Measurements from ENCODE around the gene WIPF1. TPM values are rescaled to one million over a fixed set of nuclear protein-coding genes. Genes with fewer than 3 reads are reported as not detected.
A peak's percentile ranks its signal among the peaks of the same experiment; 100 is the strongest.

WIPF1 gene
- total and polyA plus RNA-seq, 2 of the 13 experiments (the other 11 are each of a cell fraction or from before 2014, with no cell fraction given), result 0.01 TPM; not detected in 1

- CTCF ChIA-PET (ENCODE audit: low intra/inter-chr PET ratio, low total read pairs), result no interaction called here
- H3K4me3 ChIP-seq (replicated peaks in 1 of 3; ENCODE audit: insufficient read depth in 1 of 3, low read depth in 2 of 3, low read length in 3 of 3), result no peak overlapping the region
- in situ Hi-C loops (cut with HindIII; ENCODE audit: extremely low pct_ligation_motif_present, low pct_unique_long_range_greater_than_20kb) (no loop called here), intact Hi-C loops (cut with micrococcal nuclease; ENCODE audit: unreplicated experiment) (no loop called here)
- no peaks in the 10 kb centered on the region for H4K20me1 ChIP-seq (ENCODE audit: insufficient read depth, low read length)
- no peaks in the 10 kb centered on the region for H3K79me2 ChIP-seq (ENCODE audit: insufficient read depth, low read length)
- H3K27me3 ChIP-seq (ENCODE audit: control insufficient read depth in 1 of 2, insufficient read depth in 2 of 2, low read length in 2 of 2), result peaks cover 0 to 4% of the 10 kb centered on the region in 2 experiments; a peak in 1 of 5 replicates
- no peaks in the 10 kb centered on the region for H3K9me3 ChIP-seq (ENCODE audit: low read length)
- POLR2A ChIA-PET, result no interaction called here
- no peak for DNase-seq (ENCODE audit: low spot score)
- no peaks in the 10 kb centered on the region for H3K36me3 ChIP-seq (replicated peaks in 1 of 2; ENCODE audit: control insufficient read depth in 1 of 2, insufficient read depth in 2 of 2, low read length in 2 of 2)
- H3K4me2 ChIP-seq (ENCODE audit: low read depth, low read length), result no peak overlapping the region
- ATAC-seq, result peak; percentile 50; the same call in 2 of the 3 replicates
- WGBS (ENCODE audit: low lambda C conversion rate), result 17% methylated on average over 6 of the region's 6 CpGs
- H3K9ac ChIP-seq (ENCODE audit: insufficient read depth, low read depth, low read length), result no peak overlapping the region
- no peaks in the 10 kb centered on the region for H3K4me1 ChIP-seq (ENCODE audit: insufficient read depth, low read length)
- no peak overlapping the region for H2AFZ ChIP-seq (ENCODE audit: low read length)
- no peak overlapping the region for H3K27ac ChIP-seq (ENCODE audit: extremely low read length, insufficient read depth, low read length)
- BruUV-seq (replicated peaks), result no TSS peak
- no peak for FAIRE-seq
- TF ChIP-seq CEBPB (IDR thresholded peaks at IDR 0.05; ENCODE audit: borderline replicate concordance, low read depth, low read length) (0 out of 2 replicates have a peak, but pooled peaks have one; percentile 17), ZBTB46 (CRISPR knock-in tag; IDR thresholded peaks at IDR 0.05; ENCODE audit: borderline replicate concordance) (no peak)
Measured at GRCh38 chr2:174573621-174574081, 24.0 kb downstream of the WIPF1 start.

GRCh38 chr2:174572556-174572955 is 25.0 kb downstream of the WIPF1 start:
- POLR2A ChIA-PET, result no interaction called here
- no peaks in the 10 kb centered on the region for H3K79me2 ChIP-seq (ENCODE audit: insufficient read depth, low read length)
- H3K4me2 ChIP-seq (ENCODE audit: low read depth, low read length), result no peak overlapping the region
- no TSS peak for BruUV-seq (replicated peaks)
- no peaks in the 10 kb centered on the region for H3K4me1 ChIP-seq (ENCODE audit: insufficient read depth, low read length)
- no peaks in the 10 kb centered on the region for H3K9me3 ChIP-seq (ENCODE audit: low read length)
- intact Hi-C loops (cut with micrococcal nuclease; ENCODE audit: unreplicated experiment) (no loop called here), in situ Hi-C loops (cut with HindIII; ENCODE audit: extremely low pct_ligation_motif_present, low pct_unique_long_range_greater_than_20kb) (no loop called here)
- H3K27ac ChIP-seq (ENCODE audit: extremely low read length, insufficient read depth, low read length), result no peak overlapping the region
- DNase-seq (ENCODE audit: low spot score) (no peak), FAIRE-seq (no peak), ATAC-seq (no peak)
- WGBS (ENCODE audit: low lambda C conversion rate), result 3% methylated on average over 3 of the region's 3 CpGs
- no peaks in the 10 kb centered on the region for H4K20me1 ChIP-seq (ENCODE audit: insufficient read depth, low read length)
- H3K27me3 ChIP-seq (ENCODE audit: control insufficient read depth in 1 of 2, insufficient read depth in 2 of 2, low read length in 2 of 2), result peaks cover 0 to 4% of the 10 kb centered on the region in 2 experiments; a peak in 1 of 5 replicates
- no peak overlapping the region for H3K9ac ChIP-seq (ENCODE audit: insufficient read depth, low read depth, low read length)
- no peak overlapping the region for H2AFZ ChIP-seq (ENCODE audit: low read length)
- CTCF ChIA-PET (ENCODE audit: low intra/inter-chr PET ratio, low total read pairs), result no interaction called here
- H3K36me3 ChIP-seq (replicated peaks in 1 of 2; ENCODE audit: control insufficient read depth in 1 of 2, insufficient read depth in 2 of 2, low read length in 2 of 2), result no peaks in the 10 kb centered on the region
- H3K4me3 ChIP-seq (replicated peaks in 1 of 3; ENCODE audit: insufficient read depth in 1 of 3, low read depth in 2 of 3, low read length in 3 of 3), result no peak overlapping the region
- TF ChIP-seq ZNF552 (CRISPR knock-in tag; IDR thresholded peaks at IDR 0.05; ENCODE audit: borderline replicate concordance) (no peak), FOXP1 (IDR thresholded peaks at IDR 0.05) (no peak), FOXP1 (CRISPR knock-in tag; IDR thresholded peaks at IDR 0.05) (no peak), GMEB2 (CRISPR knock-in tag; IDR thresholded peaks at IDR 0.05; ENCODE audit: low read depth) (no peak), RXRA (CRISPR knock-in tag; IDR thresholded peaks at IDR 0.05) (no peak), GRHL1 (CRISPR knock-in tag; conservative IDR thresholded peaks at IDR 0.05) (no peak), PRDM10 (CRISPR knock-in tag; IDR thresholded peaks at IDR 0.05; ENCODE audit: low read depth) (no peak)
